Subcutaneous adipose tissue (tissue), 4 donors: ENCODE data around the gene GABBR2. TPM values are rescaled to one million over a fixed set of nuclear protein-coding genes. Genes with fewer than 3 reads are reported as not detected.

ENCODE experiments used
- total RNA-seq, 4 donors: library from RNA; depleted of rRNA; stranded (reverse); fragments of >200 nt; gene quantifications; one replicate each; pipeline ENCODE4 v1.1.0, GENCODE V29; 2016
- TF ChIP-seq, protein P1 (sequence below): fragments of 450-650 bp; IDR thresholded peaks from one replicate; pipeline ENCODE4 v1.5.1; 2016; ENCODE audit warnings: low read depth, mild to moderate bottlenecking, control low read depth, antibody characterized with exemption, moderate library complexity

GABBR2 gene
- total RNA-seq, 4 donors from 2014 or later: not detected

DNA sequence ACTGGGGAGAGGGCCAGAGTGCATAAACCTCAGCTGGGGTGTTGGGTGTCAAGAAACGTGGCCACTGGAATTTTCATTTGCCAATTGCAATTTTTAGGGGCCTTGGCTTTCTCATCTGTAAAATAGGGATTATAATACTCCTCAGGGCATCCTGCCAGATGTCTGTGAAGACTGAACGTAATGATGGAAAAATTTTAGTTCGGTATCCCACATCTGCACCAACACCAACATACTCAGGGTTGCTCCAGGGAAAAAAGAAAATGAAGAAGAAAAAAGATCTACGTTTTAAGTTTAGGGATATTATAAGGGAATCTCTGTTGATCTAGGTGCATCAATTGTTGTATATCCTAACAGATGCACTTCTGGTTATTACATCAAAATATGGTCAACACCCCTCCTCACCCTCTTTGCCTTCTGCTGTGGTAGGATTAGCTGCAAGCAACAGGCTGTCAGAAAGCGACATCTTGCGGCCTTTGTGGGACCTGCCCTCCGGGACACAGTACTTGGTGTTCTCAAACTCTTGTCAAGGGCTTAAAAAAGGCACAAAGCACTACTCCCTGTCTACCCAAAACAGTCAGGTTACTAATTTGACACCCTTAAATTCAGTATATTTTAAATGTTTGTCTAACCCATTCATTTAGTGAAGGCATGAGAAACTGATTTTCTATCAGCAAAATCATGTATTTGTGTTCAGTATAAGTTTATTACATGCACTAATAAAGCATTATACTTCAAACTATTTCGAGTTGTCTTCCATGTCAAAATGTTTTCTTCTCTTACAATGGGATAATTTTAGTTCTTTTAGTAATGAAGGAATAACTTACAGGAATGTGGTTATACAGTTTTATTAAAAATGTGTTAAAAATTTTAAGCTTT, 445.0 kb downstream of the GABBR2 start:
- TF ChIP-seq, protein P1, sequence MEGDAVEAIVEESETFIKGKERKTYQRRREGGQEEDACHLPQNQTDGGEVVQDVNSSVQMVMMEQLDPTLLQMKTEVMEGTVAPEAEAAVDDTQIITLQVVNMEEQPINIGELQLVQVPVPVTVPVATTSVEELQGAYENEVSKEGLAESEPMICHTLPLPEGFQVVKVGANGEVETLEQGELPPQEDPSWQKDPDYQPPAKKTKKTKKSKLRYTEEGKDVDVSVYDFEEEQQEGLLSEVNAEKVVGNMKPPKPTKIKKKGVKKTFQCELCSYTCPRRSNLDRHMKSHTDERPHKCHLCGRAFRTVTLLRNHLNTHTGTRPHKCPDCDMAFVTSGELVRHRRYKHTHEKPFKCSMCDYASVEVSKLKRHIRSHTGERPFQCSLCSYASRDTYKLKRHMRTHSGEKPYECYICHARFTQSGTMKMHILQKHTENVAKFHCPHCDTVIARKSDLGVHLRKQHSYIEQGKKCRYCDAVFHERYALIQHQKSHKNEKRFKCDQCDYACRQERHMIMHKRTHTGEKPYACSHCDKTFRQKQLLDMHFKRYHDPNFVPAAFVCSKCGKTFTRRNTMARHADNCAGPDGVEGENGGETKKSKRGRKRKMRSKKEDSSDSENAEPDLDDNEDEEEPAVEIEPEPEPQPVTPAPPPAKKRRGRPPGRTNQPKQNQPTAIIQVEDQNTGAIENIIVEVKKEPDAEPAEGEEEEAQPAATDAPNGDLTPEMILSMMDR: no peak

DNA sequence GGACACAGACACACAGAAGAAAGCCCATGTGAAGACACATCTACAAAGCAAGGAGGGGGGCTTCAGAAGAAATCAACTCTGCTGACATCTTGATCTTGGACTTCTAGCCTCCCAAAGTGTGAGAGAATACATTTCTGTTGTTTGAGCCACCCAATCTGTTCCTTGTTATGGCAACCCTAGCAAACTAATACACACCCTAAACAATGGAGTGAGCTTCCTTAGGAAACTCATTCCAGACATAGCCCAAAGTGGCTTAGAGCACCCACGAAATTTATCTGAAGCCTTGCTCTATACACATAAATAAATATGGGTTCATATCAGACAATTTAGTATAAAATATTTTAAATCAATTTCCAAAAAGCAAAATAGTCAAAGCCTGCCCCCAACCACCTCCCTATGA, 445.7 kb downstream of the GABBR2 start:
- TF ChIP-seq, protein P1: no peak

DNA sequence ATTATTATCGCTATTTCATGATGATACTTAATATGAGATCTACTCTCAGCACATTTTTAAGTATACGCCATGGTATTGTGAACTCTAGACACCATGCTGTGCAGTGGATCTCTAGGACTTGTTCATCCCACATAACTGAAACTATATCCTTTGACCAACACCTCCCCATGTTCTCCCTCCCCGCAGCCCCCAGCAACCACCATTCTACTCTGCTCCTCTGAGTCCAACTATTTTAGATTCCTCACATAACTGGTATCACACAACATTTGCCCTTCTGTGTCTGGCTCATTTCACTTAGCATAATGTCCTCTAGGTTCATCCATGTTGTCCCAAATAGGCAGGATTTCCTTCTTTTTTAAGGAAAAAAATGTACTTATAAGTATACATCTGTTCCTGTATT, 446.7 kb downstream of the GABBR2 start:
- TF ChIP-seq, protein P1: no peak

DNA sequence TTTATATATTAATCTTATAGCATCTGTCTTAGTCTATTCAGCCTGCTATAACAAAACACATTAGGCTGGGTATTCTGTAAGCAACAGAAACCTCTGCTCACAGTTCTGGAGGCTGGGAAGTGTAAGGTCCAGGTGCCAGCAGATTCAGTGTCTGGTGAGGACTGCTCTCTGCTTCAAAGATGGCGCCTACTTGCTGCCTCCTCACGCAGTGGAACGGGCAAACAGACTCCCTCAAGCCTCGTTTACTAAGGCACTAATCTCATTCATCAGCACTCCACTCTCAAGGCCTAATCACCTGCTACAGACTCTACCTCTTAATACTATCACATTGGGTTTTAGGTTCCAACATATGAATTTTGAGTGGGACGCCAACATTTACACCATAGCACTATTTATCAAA, 448.1 kb downstream of the GABBR2 start:
- TF ChIP-seq, protein P1: no peak

DNA sequence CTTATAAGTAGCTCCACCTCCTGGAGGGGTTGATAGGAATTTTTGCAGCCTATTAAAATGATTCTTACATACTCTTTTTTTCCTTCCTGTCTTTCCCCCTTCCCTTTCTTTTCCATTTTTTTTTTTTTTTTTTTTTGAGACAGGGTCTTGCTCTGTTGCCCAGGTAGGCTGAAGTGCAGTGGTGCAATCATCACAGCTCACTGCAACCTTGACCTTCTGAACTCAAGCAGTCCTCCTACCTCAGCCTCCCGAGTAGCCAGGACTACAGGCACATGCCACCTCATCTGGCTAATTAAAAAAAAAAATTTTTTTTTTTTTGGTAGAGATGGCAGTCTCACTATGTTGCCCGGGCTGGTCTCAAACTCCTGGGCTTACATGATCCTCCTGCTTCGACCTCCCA, 448.9 kb downstream of the GABBR2 start:
- TF ChIP-seq, protein P1: no peak

DNA sequence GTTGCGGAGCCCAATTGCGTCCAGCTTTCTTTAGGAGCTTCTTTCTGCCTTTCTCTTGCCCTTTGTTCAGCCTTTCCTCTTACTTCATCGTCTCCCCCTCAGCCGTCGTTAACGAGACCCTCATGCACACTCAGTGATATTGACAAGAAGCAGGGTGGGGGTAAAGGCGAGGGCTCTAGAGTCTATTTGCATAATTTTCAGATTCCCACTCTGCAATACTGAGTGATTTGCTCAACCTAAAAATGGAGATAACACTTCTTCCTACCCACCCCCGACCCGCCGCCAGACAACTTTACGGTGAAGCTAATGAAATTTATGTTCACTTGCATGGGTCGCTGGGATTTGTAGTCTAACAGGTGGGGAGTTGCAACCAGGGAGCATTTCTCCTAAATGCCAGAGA, 452.0 kb downstream of the GABBR2 start:
- TF ChIP-seq, protein P1: no peak

DNA sequence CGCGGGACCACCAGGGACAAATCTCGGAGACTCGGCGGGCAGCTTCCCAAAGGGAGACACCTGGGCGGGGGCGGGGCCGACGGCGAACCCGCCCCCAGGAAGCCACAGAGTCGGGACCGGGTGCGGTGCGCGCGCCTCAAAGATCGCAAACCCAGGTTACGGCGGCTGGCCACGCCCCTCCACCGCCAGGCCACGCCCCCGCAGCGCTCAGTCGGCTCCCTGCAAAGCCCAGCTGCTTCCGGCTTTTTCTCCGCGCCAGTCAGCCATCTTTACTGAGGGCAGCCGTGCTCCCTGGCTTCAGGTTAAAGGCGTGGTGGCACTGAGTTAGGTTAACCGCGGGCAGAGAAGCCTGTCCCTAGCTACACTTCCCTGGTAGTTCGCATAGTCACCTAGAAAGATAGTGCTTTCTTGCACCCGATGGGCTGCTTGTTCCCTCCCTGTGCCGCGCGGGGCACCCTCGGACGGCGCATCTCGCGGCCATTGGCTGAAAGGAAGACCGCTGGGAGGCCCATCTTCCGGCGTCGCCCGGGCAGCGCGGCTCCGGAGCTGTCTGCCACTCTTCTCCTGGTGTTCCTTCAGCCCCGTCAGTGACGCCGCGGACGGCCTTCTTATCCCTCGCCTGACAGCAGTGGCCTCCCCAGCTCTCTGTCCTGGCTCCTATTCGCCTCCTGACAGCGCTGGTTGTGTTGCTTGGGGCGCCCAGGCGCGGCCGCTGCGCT, 453.0 kb downstream of the GABBR2 start, which contains the start of gene TBC1D2:
Gene TBC1D2, minus strand, starts transcription at position 72 of the 719 bp plus-strand sequence. CDS start 108 bp downstream, outside the sequence.
- TF ChIP-seq, protein P1: no peak
